ENCODE data around the gene DOLPP1.
A peak's percentile ranks its signal among the peaks of the same experiment; 100 is the strongest.
"Not testable (repeated sequence)": the region's sequence is repeated elsewhere in the genome, so short reads cannot be mapped to it uniquely, and the experiment has no call there.

Gene DOLPP1

GRCh38 chr9:129080601-129081387 is at the start of gene DOLPP1:
DOLPP1 (plus strand) TSS chr9:129081111; CDS start chr9:129081132, 21 bp downstream.
- H3K27ac ChIP-seq (ENCODE audit: low read length), result peak within 1 kb of the TSS; percentile 31
- no peaks in the 10 kb centered on the region for H3K9me3 ChIP-seq (ENCODE audit: control insufficient read depth in 2 of 2, low read length in 2 of 2)
- H3K9ac ChIP-seq (ENCODE audit: low read length in 2 of 2), result peak within 1 kb of the TSS; percentile 61 to 85
- H3K4me3 ChIP-seq (ENCODE audit: low read length in 2 of 2), result peak within 1 kb of the TSS; percentile 88 to 91
- no peaks in the 10 kb centered on the region for H3K27me3 ChIP-seq (ENCODE audit: control insufficient read depth in 1 of 2, insufficient read depth in 2 of 2, low read length in 2 of 2)
- peaks cover 27% of the 10 kb centered on the region for H3K4me1 ChIP-seq (ENCODE audit: control insufficient read depth, insufficient read depth, low read length)
- H3K36me3 ChIP-seq (ENCODE audit: control insufficient read depth in 2 of 2, insufficient read depth in 2 of 2, low read length in 2 of 2), result peaks cover 3 to 15% of the 10 kb centered on the region in 2 donors

DNA sequence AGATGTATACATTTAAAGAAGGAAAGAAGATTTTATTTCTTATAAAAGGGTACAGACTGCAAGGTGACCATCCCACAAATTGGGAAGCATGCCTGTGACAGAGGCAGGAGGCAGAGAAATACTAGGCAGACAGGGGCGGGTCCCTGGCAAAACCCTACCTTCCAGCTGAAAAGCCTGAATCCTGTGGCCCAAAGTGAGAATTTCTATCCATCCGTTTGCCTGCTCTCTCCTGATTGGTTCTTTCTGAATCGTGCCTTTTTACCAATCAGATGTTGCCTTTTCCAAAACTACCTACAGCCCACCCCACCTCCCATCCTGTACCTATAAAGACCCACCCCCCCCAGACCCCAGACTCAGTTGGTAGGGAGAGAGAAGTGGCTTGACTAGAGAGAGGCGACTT is 49.4 kb upstream of the DOLPP1 start:
- no peak overlapping the region for H3K9ac ChIP-seq (ENCODE audit: low read length in 2 of 2)
- no peaks in the 10 kb centered on the region for H3K9me3 ChIP-seq (ENCODE audit: control insufficient read depth in 2 of 2, low read length in 2 of 2)
- H3K36me3 ChIP-seq (ENCODE audit: control insufficient read depth in 2 of 2, insufficient read depth in 2 of 2, low read length in 2 of 2), result no peaks in the 10 kb centered on the region
- no peaks in the 10 kb centered on the region for H3K27me3 ChIP-seq (ENCODE audit: control insufficient read depth in 1 of 2, insufficient read depth in 2 of 2, low read length in 2 of 2)
- peaks cover 18% of the 10 kb centered on the region for H3K4me1 ChIP-seq (ENCODE audit: control insufficient read depth, insufficient read depth, low read length)
- H3K27ac ChIP-seq (ENCODE audit: low read length), result no peak overlapping the region
- no peak overlapping the region for H3K4me3 ChIP-seq (ENCODE audit: low read length in 2 of 2)

- Histone ChIP-seq H3K4me3 (ENCODE audit: low read length in 2 of 2) (no peak overlapping the region), H3K9me3 (ENCODE audit: control insufficient read depth in 2 of 2, low read length in 2 of 2) (no peaks in the 10 kb centered on the region), H3K27me3 (ENCODE audit: control insufficient read depth in 1 of 2, insufficient read depth in 2 of 2, low read length in 2 of 2) (no peaks in the 10 kb centered on the region), H3K27ac (ENCODE audit: low read length) (no peak overlapping the region), H3K9ac (ENCODE audit: low read length in 2 of 2) (no peak overlapping the region), H3K4me1 (ENCODE audit: control insufficient read depth, insufficient read depth, low read length) (peaks cover 15% of the 10 kb centered on the region), H3K36me3 (ENCODE audit: control insufficient read depth in 2 of 2, insufficient read depth in 2 of 2, low read length in 2 of 2) (no peaks in the 10 kb centered on the region)
Measured at GRCh38 chr9:129032541-129033159, 48.3 kb upstream of the DOLPP1 start.

DNA sequence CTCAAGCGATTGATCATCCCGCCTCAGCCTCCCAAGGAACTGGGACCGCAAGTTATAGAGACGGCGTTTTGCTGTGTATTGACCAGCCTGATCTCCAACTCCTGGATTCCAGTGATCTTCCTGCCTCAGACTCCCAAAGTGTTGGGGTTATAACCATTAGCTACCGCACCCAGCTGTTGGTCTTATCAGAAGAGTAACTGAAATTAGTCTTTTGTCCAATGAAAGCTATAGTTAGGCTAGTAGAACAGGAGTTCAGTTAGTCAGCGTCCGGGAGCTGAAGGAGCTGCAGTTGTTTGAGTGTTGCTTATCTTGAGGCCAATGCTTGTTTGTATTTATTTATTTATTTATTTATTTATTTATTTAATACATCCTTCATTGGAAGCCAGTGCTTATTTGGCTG is 47.7 kb upstream of the DOLPP1 start:
- no peaks in the 10 kb centered on the region for H3K36me3 ChIP-seq (ENCODE audit: control insufficient read depth in 2 of 2, insufficient read depth in 2 of 2, low read length in 2 of 2)
- no peak overlapping the region for H3K9ac ChIP-seq (ENCODE audit: low read length in 2 of 2)
- no peak overlapping the region for H3K4me3 ChIP-seq (ENCODE audit: low read length in 2 of 2)
- no peaks in the 10 kb centered on the region for H3K9me3 ChIP-seq (ENCODE audit: control insufficient read depth in 2 of 2, low read length in 2 of 2)
- peaks cover 20% of the 10 kb centered on the region for H3K4me1 ChIP-seq (ENCODE audit: control insufficient read depth, insufficient read depth, low read length)
- H3K27me3 ChIP-seq (ENCODE audit: control insufficient read depth in 1 of 2, insufficient read depth in 2 of 2, low read length in 2 of 2), result no peaks in the 10 kb centered on the region
- no peak overlapping the region for H3K27ac ChIP-seq (ENCODE audit: low read length)

DNA sequence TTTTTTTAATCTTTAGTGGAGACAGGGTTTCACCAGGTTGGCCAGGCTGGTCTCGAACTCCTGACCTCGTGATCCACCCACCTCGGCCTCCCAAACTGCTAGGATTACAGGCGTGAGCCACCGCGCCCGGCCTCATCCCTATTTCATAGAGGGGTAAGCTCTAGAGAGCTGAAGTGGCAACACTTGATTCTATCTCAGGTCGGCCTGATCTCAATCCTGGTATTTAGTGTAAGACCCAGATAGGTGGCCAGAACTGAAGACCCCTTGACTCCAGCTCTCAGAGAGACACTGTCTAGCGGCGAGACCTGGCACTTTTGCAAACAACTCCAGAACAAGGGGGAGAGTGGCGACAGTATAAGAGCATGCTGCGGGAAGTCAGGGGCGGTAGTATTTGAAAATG is 45.1 kb upstream of the DOLPP1 start:
- H3K9me3 ChIP-seq (ENCODE audit: control insufficient read depth in 2 of 2, low read length in 2 of 2); H3K36me3 ChIP-seq (ENCODE audit: control insufficient read depth in 2 of 2, insufficient read depth in 2 of 2, low read length in 2 of 2); H3K27me3 ChIP-seq (ENCODE audit: control insufficient read depth in 1 of 2, insufficient read depth in 2 of 2, low read length in 2 of 2): not testable (repeated sequence)
- H3K4me1 ChIP-seq (ENCODE audit: control insufficient read depth, insufficient read depth, low read length), result peaks cover 23% of the 10 kb centered on the region
- peak overlapping the region; percentile 62 for H3K27ac ChIP-seq (ENCODE audit: low read length)
- H3K9ac ChIP-seq (ENCODE audit: low read length in 2 of 2), result peak overlapping the region; percentile 65 to 76
- peak overlapping the region; percentile 76 to 97 for H3K4me3 ChIP-seq (ENCODE audit: low read length in 2 of 2)

GRCh38 chr9:129036241-129036922 is 44.5 kb upstream of the DOLPP1 start, which contains the start of gene MIGA2:
MIGA2 (plus strand) TSS chr9:129036626; CDS start chr9:129040595, 3,969 bp downstream.
- peaks cover 3 to 5% of the 10 kb centered on the region in 2 donors for H3K36me3 ChIP-seq (ENCODE audit: control insufficient read depth in 2 of 2, insufficient read depth in 2 of 2, low read length in 2 of 2)
- H3K4me1 ChIP-seq (ENCODE audit: control insufficient read depth, insufficient read depth, low read length), result peaks cover 23% of the 10 kb centered on the region
- H3K4me3 ChIP-seq (ENCODE audit: low read length in 2 of 2), result peak within 1 kb of the TSS; percentile 94 to 97
- peak within 1 kb of the TSS; percentile 84 to 85 for H3K9ac ChIP-seq (ENCODE audit: low read length in 2 of 2)
- no peaks in the 10 kb centered on the region for H3K9me3 ChIP-seq (ENCODE audit: control insufficient read depth in 2 of 2, low read length in 2 of 2)
- H3K27ac ChIP-seq (ENCODE audit: low read length), result peak within 1 kb of the TSS; percentile 62
- H3K27me3 ChIP-seq (ENCODE audit: control insufficient read depth in 1 of 2, insufficient read depth in 2 of 2, low read length in 2 of 2), result no peaks in the 10 kb centered on the region

GRCh38 chr9:129036923-129037766 is 43.8 kb upstream of the DOLPP1 start:
- Histone ChIP-seq H3K27ac (ENCODE audit: low read length) (peak overlapping the region; percentile 62), H3K4me1 (ENCODE audit: control insufficient read depth, insufficient read depth, low read length) (peaks cover 23% of the 10 kb centered on the region), H3K4me3 (ENCODE audit: low read length in 2 of 2) (peak overlapping the region; percentile 94 to 97), H3K36me3 (ENCODE audit: control insufficient read depth in 2 of 2, insufficient read depth in 2 of 2, low read length in 2 of 2) (peaks cover 9 to 11% of the 10 kb centered on the region in 2 donors), H3K9me3 (ENCODE audit: control insufficient read depth in 2 of 2, low read length in 2 of 2) (no peaks in the 10 kb centered on the region), H3K9ac (ENCODE audit: low read length in 2 of 2) (peak overlapping the region; percentile 84 to 85), H3K27me3 (ENCODE audit: control insufficient read depth in 1 of 2, insufficient read depth in 2 of 2, low read length in 2 of 2) (no peaks in the 10 kb centered on the region)

GRCh38 chr9:129037767-129038098 is 43.2 kb upstream of the DOLPP1 start:
- H3K27ac ChIP-seq (ENCODE audit: low read length), result peak overlapping the region; percentile 62
- no peaks in the 10 kb centered on the region for H3K27me3 ChIP-seq (ENCODE audit: control insufficient read depth in 1 of 2, insufficient read depth in 2 of 2, low read length in 2 of 2)
- peak overlapping the region; percentile 84 to 85 for H3K9ac ChIP-seq (ENCODE audit: low read length in 2 of 2)
- H3K4me3 ChIP-seq (ENCODE audit: low read length in 2 of 2), result peak overlapping the region; percentile 94 to 97
- peaks cover 23% of the 10 kb centered on the region for H3K4me1 ChIP-seq (ENCODE audit: control insufficient read depth, insufficient read depth, low read length)
- peaks cover 15 to 16% of the 10 kb centered on the region in 2 donors for H3K36me3 ChIP-seq (ENCODE audit: control insufficient read depth in 2 of 2, insufficient read depth in 2 of 2, low read length in 2 of 2)
- no peaks in the 10 kb centered on the region for H3K9me3 ChIP-seq (ENCODE audit: control insufficient read depth in 2 of 2, low read length in 2 of 2)

- peaks cover 15 to 17% of the 10 kb centered on the region in 2 donors for H3K36me3 ChIP-seq (ENCODE audit: control insufficient read depth in 2 of 2, insufficient read depth in 2 of 2, low read length in 2 of 2)
- no peaks in the 10 kb centered on the region for H3K9me3 ChIP-seq (ENCODE audit: control insufficient read depth in 2 of 2, low read length in 2 of 2)
- H3K27ac ChIP-seq (ENCODE audit: low read length), result peak overlapping the region; percentile 62
- peak overlapping the region; percentile 84 to 85 for H3K9ac ChIP-seq (ENCODE audit: low read length in 2 of 2)
- peaks cover 23% of the 10 kb centered on the region for H3K4me1 ChIP-seq (ENCODE audit: control insufficient read depth, insufficient read depth, low read length)
- H3K4me3 ChIP-seq (ENCODE audit: low read length in 2 of 2), result peak overlapping the region in 1 of 2 donors; percentile 97
- no peaks in the 10 kb centered on the region for H3K27me3 ChIP-seq (ENCODE audit: control insufficient read depth in 1 of 2, insufficient read depth in 2 of 2, low read length in 2 of 2)
Measured at GRCh38 chr9:129038109-129038852, 42.6 kb upstream of the DOLPP1 start.

Measured in stomach smooth muscle (tissue), 2 donors.